ENCODE measurements around the gene HDDC2.

The HDDC2 gene

GRCh38 chr6:125233202-125233601, 68.6 kb downstream of the HDDC2 start:
- DNase-seq (ENCODE audit: low read depth), result no peak

DNA sequence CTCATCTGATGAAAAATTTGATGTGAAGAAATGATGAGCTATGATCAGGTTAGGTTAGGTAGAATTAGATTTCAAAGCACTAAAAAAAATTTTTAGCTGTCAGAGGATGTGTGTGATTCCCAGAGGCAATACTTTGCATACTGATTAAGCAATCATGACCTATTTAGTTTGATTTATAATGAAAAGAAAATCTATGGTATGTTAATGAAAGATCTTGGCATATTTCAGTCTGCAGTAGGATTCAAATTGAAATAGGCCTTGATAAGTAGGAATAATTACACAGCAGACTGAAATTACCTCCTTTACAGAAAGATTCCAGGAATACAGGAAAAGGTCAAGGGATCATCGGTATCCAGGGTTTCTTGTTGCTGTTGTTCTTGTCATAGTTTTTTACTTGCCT, 69.3 kb downstream of the HDDC2 start:
- no peak for DNase-seq (ENCODE audit: low read depth)

GRCh38 chr6:125231574-125232343, 70.0 kb downstream of the HDDC2 start:
- no peak for DNase-seq (ENCODE audit: low read depth)

DNA sequence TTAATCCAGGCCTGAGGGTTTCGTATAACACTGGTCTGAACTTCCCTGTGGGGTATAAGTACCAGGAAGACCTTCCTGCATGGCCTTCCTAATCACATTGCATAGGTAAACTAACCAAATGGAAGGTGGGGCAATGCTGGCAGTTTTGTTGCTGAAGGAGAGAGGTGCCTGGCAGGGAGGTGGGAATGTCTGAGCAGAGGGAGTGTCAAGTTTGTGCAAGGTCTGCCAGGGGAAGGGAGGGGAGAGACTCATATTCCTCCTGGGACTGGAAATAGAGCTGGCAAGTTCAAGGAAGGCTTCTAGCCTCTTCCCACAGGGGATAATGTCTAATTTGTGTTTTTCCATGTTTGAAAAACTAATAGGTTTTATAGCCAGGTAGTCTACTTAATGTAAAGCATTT, 70.6 kb downstream of the HDDC2 start:
- DNase-seq (ENCODE audit: low read depth), result no peak

DNA sequence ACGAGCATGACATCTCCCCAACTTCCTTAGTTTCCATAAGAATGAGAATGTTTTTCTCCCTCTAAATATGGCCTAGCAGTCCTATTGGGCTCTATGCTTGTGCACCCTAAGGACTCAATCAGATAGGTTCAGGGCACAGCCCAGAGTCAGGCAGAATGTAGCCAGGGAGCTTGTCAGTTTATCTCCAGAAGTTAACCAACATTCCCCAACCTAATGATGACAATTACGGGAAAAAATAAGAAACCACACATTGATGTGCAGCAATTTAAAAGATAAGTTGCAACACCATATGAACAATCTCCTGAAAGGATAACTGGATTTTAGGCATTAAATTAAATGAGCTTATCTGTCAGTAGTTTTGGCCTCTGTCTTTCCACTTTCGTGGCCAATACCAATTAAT, 71.1 kb downstream of the HDDC2 start:
- DNase-seq (ENCODE audit: low read depth), result no peak

DNA sequence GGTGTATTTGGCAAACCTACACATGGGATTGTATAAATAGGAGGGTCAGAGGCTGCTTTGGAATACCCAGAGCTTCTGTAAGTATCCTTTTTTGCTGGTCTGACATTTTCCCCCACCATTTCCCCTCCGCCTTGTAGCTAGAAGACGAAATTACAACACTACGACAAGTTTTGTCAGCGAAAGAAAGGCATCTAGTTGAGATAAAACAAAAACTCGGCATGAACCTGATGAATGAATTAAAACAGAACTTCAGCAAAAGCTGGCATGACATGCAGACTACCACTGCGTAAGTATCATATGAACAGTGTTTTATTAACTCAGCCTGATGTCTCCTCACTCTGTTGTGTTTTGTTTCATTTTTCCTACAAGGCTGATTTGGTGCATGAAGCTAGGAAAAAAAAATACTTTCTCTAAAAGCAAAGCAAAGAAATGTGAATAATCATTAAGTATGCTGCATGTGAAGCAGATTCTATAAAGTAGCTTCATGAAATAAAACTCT, 72.7 kb downstream of the HDDC2 start:
- DNase-seq (ENCODE audit: low read depth), result no peak

DNA sequence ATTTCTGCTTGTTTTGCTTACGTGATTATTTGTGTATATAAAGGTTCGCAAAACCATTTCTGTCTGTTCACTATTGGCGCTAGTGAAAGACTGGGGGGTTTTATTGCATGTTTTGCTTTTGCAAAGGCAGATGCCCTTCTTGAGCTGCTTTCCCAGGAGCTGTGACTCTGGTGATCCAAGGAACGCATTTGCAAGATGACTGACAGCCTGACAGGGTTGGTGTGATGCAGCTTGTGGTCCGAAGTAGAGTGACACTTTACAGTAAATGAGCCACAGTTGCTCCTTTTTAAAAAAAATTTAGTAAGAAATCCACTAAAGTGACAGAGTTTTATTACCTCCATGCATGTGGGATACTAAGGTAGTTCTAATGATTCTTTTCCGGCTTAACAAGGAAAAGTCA, 74.5 kb downstream of the HDDC2 start:
- DNase-seq (ENCODE audit: low read depth), result no peak
